A549 (cell line): ENCODE measurements around the gene GALNT7. TPM values are rescaled to one million over a fixed set of nuclear protein-coding genes. Genes with fewer than 3 reads are reported as not detected.

Experiments used
- ATAC-seq, 2 experiments: fragments of 200-7000 bp in 1 of 2; fragments of >200 bp in 1 of 2; cut with Nextera tagmentation in 1 of 2; cut with Tn5 transposase in 1 of 2; 3 replicates each; pipeline versions ENCODE4 v1.8.0 to v1.9.1; 2018 to 2020; ENCODE audit warnings: mild to moderate bottlenecking in 1 of 2, moderate library complexity in 1 of 2
- CTCF ChIA-PET: fragments of 300-600 bp; sonication (Branson Sonifier 250); formaldehyde crosslinking; extraction: SDS; loops from one replicate; lab custom pipeline; 2021; ENCODE audit warnings: antibody characterized with exemption, inconsistent platforms; lab: Yijun Ruan, JAX
- POLR2A ChIA-PET: fragments of 350-600 bp; formaldehyde crosslinking; extraction: SDS; loops from one replicate; lab custom pipeline; 2021; ENCODE audit warnings: antibody characterized with exemption, inconsistent platforms; lab: Yijun Ruan, JAX
- DNase-seq, 2 experiments: peaks; one replicate each; pipeline versions ENCODE4 v3.0.0 to v3.0.0-alpha.2; 2011 to 2016; ENCODE audit warnings: low read depth in 1 of 2, low spot score in 1 of 2
- FAIRE-seq: peaks from 2 replicates; lab custom pipeline; 2011; peaks lifted over from hg19 to GRCh38; lab: Jason Lieb, UNC
- H3K27ac ChIP-seq, 2 experiments: fragments of >200 bp; sonication (Bioruptor Twin); formaldehyde crosslinking; 3 replicates each; pipeline ENCODE4 v1.5.1; 2016 to 2017
- H3K4me1 ChIP-seq: fragments of >200 bp; sonication (Bioruptor Twin); formaldehyde crosslinking; 3 replicates; pipeline ENCODE4 v1.6.1; 2016
- H3K4me2 ChIP-seq: fragments of >200 bp; sonication (Bioruptor Twin); formaldehyde crosslinking; 3 replicates; pipeline ENCODE4 v1.6.1; 2016
- H3K4me3 ChIP-seq: fragments of >200 bp; sonication (Bioruptor Twin); formaldehyde crosslinking; 3 replicates; pipeline ENCODE4 v1.5.1; 2016
- H3K9me3 ChIP-seq: fragments of >200 bp; sonication (Bioruptor Twin); formaldehyde crosslinking; 3 replicates; pipeline ENCODE4 v1.6.1; 2016
- ATOH8 ChIP-seq: fragments of 250-450 bp; sonication (Bioruptor Pico); IDR thresholded peaks from 2 replicates; pipeline ENCODE4 v1.5.0; 2020; ENCODE audit warnings: low read depth, mild to moderate bottlenecking, moderate library complexity
- BCL3 ChIP-seq: fragments of >200 bp; sonication (Bioruptor Twin); formaldehyde crosslinking; IDR thresholded peaks from 3 replicates; pipeline ENCODE4 v1.6.1; 2016
- BHLHE40 ChIP-seq: IDR thresholded peaks from 2 replicates; pipeline ENCODE4 v1.6.1; 2012; ENCODE audit warnings: low read depth, low read length, inconsistent platforms
- CBX2 ChIP-seq: fragments of 200-600 bp; sonication (generic); IDR thresholded peaks from 2 replicates; pipeline ENCODE4 v1.6.1; 2016; ENCODE audit warnings: low read depth, mild to moderate bottlenecking, borderline replicate concordance
- CEBPB ChIP-seq, 2 experiments: fragments of >200 bp in 1 of 2; sonication (Bioruptor Twin) in 1 of 2; formaldehyde crosslinking in 1 of 2; IDR thresholded peaks; 2 replicates each; pipeline ENCODE4 v1.6.1; 2012 to 2016
- CHD2 ChIP-seq: fragments of 150-350 bp; IDR thresholded peaks from 2 replicates; pipeline ENCODE4 v1.6.1; 2014; ENCODE audit warnings: low read length; ENCODE audit not compliant: partially characterized antibody
- CTCF ChIP-seq: fragments of >200 bp; sonication (Bioruptor Twin); formaldehyde crosslinking; IDR thresholded peaks from 3 replicates; pipeline ENCODE4 v1.5.1; 2016
- E2F6 ChIP-seq: IDR thresholded peaks from 2 replicates; pipeline ENCODE4 v1.6.1; 2012; ENCODE audit warnings: low read depth, borderline replicate concordance
- ELK1 ChIP-seq: fragments of 150-350 bp; IDR thresholded peaks from 2 replicates; pipeline ENCODE4 v1.6.1; 2014; ENCODE audit warnings: low read depth, mild to moderate bottlenecking, low read length
- ESRRA ChIP-seq: fragments of 150-350 bp; IDR thresholded peaks from 2 replicates; pipeline ENCODE4 v1.6.1; 2014; ENCODE audit warnings: mild to moderate bottlenecking, low read length, borderline replicate concordance
- FOXS1 ChIP-seq: fragments of 250-450 bp; sonication (Bioruptor Pico); IDR thresholded peaks from 2 replicates; pipeline ENCODE4 v1.5.0; 2020; ENCODE audit warnings: mild to moderate bottlenecking, moderate library complexity
- HDAC2 ChIP-seq: fragments of 200-600 bp; sonication (generic); IDR thresholded peaks from 2 replicates; pipeline ENCODE4 v1.6.1; 2016
- HES2 ChIP-seq: fragments of >200 bp; sonication (Bioruptor Twin); formaldehyde crosslinking; IDR thresholded peaks from 2 replicates; pipeline ENCODE4 v1.6.1; 2016
- HEYL ChIP-seq: fragments of 250-450 bp; sonication (Bioruptor Pico); IDR thresholded peaks from 2 replicates; pipeline ENCODE4 v1.8.0; 2021; ENCODE audit warnings: mild to moderate bottlenecking, moderate library complexity
- JUN ChIP-seq, 2 experiments: fragments of >200 bp; sonication (Bioruptor Twin); formaldehyde crosslinking; IDR thresholded peaks; 2 replicates in 1 of 2; 3 replicates in 1 of 2; pipeline ENCODE4 v1.6.1; 2016 to 2017
- KDM1A ChIP-seq: fragments of 200-600 bp; sonication (generic); IDR thresholded peaks from 2 replicates; pipeline ENCODE4 v1.6.1; 2016; ENCODE audit warnings: low read depth, mild to moderate bottlenecking
- MAX ChIP-seq: IDR thresholded peaks from 2 replicates; pipeline ENCODE4 v1.6.1; 2012
- NPAS2 ChIP-seq: fragments of 250-450 bp; sonication (Bioruptor Pico); IDR thresholded peaks from 2 replicates; pipeline ENCODE4 v1.8.0; 2022; ENCODE audit warnings: mild to moderate bottlenecking, moderate library complexity, borderline replicate concordance
- POLR2A ChIP-seq: IDR thresholded peaks from 2 replicates; pipeline ENCODE4 v1.6.1; 2012; ENCODE audit warnings: mild to moderate bottlenecking, low read length
- REST ChIP-seq: fragments of 200-600 bp; sonication (generic); IDR thresholded peaks from 2 replicates; pipeline ENCODE4 v1.6.1; 2016; ENCODE audit warnings: antibody characterized with exemption, mild to moderate bottlenecking, moderate library complexity
- RFX5 ChIP-seq: fragments of 450-650 bp; IDR thresholded peaks from 2 replicates; pipeline ENCODE4 v1.7.1; 2014; ENCODE audit warnings: antibody characterized with exemption, mild to moderate bottlenecking, moderate library complexity
- TFCP2L1 ChIP-seq: fragments of 250-450 bp; sonication (Bioruptor Pico); IDR thresholded peaks from 2 replicates; pipeline ENCODE4 v1.5.0; 2021; ENCODE audit warnings: mild to moderate bottlenecking
- TP53 ChIP-seq: fragments of 250-450 bp; sonication (Bioruptor Pico); IDR thresholded peaks from 2 replicates; pipeline ENCODE4 v1.5.0; 2021; ENCODE audit warnings: mild to moderate bottlenecking, moderate library complexity
- USF2 ChIP-seq: fragments of 450-650 bp; IDR thresholded peaks from 2 replicates; pipeline ENCODE4 v1.6.1; 2014; ENCODE audit warnings: antibody characterized with exemption
- ZSCAN20 ChIP-seq: fragments of 250-450 bp; sonication (Bioruptor Pico); IDR thresholded peaks from 2 replicates; pipeline ENCODE4 v1.8.0; 2022; ENCODE audit warnings: mild to moderate bottlenecking, moderate library complexity
- WGBS: methylation state at CpG from one replicate; pipeline ENCODE4 v1.1.6; 2017; ENCODE audit errors: missing lambda C conversion rate; 5-methylcytosine and 5-hydroxymethylcytosine counted together
- polyA plus RNA-seq, 4 experiments: library from polyadenylated mRNA; depleted of rRNA in 3 of 4; stranded (reverse); fragments of >200 nt; fragmentation: RNase III in 1 of 4; extraction: RNeasy Plus Mini Kit Qiagen cat#74134 plus additional on column Dnase treatment in 1 of 4; gene quantifications; 2 replicates in 3 of 4; 3 replicates in 1 of 4; pipeline ENCODE4 v1.2.3, GENCODE V29; 2011 to 2017

The GALNT7 gene
- polyA plus RNA-seq, 2 of the 4 experiments (the other 2 are of a cell fraction) = 28.8 to 63.6 TPM

GRCh38 chr4:173151496-173151895, 17.1 kb upstream of the GALNT7 start:
- 62% methylated on average over 2 of the region's 2 CpGs for WGBS
- TF ChIP-seq TP53 (no peak), ELK1 (no peak), ESRRA (no peak), KDM1A (no peak), MAX (no peak), HEYL (CRISPR knock-in tag) (no peak), HDAC2 (no peak), CHD2 (no peak), ZSCAN20 (CRISPR knock-in tag) (no peak), NPAS2 (CRISPR knock-in tag) (no peak), HES2 (no peak), POLR2A (no peak), E2F6 (no peak), TFCP2L1 (CRISPR knock-in tag) (no peak), BCL3 (no peak), CEBPB (IDR thresholded peaks at IDR 0.05) (no peak), BHLHE40 (no peak)
- Histone ChIP-seq H3K4me2 (no peak overlapping the region), H3K4me1 (no peaks in the 10 kb centered on the region; the same call in 2 of the 3 replicates), H3K27ac (no peak overlapping the region), H3K4me3 (no peak overlapping the region), H3K9me3 (no peaks in the 10 kb centered on the region)
- ChIA-PET POLR2A (no interaction called here), CTCF (no interaction called here)
- ATAC-seq (no peak), DNase-seq (no peak), FAIRE-seq (no peak)

GRCh38 chr4:173152104-173152503, 16.5 kb upstream of the GALNT7 start:
- H3K4me2 ChIP-seq = no peak overlapping the region
- H3K4me3 ChIP-seq = no peak overlapping the region
- H3K9me3 ChIP-seq = no peaks in the 10 kb centered on the region
- no peaks in the 10 kb centered on the region; the same call in 2 of the 3 replicates for H3K4me1 ChIP-seq
- DNase-seq (no peak), ATAC-seq (no peak), FAIRE-seq (no peak)
- no peak overlapping the region for H3K27ac ChIP-seq
- 96% methylated on average over 6 of the region's 6 CpGs for WGBS
- ChIA-PET POLR2A (no interaction called here), CTCF (no interaction called here)
- no peak for TF ChIP-seq REST
- TF ChIP-seq JUN (IDR thresholded peaks at IDR 0.05) = no peak
- no peak for TF ChIP-seq USF2
- no peak for TF ChIP-seq CTCF
- TF ChIP-seq BCL3 = no peak
- no peak for TF ChIP-seq RFX5
- TF ChIP-seq E2F6 = no peak
- TF ChIP-seq TFCP2L1 (CRISPR knock-in tag) = no peak
- TF ChIP-seq ATOH8 (CRISPR knock-in tag) = no peak
- no peak for TF ChIP-seq FOXS1 (CRISPR knock-in tag)
- no peak for TF ChIP-seq CBX2
